Activated CD4-positive, alpha-beta T cell treated with anti-CD3 and anti-CD28 coated beads for 36 hours (primary cell): Measurements from ENCODE around the gene DMWD. TPM values are rescaled to one million over a fixed set of nuclear protein-coding genes. Genes with fewer than 3 reads are reported as not detected.
"Not testable (repeated sequence)": the region's sequence is repeated elsewhere in the genome, so short reads cannot be mapped to it uniquely, and the experiment has no call there.

Experiments used
- ATAC-seq: fragments of 200-7000 bp; cut with Tn5 transposase; one replicate; pipeline ENCODE4 v1.10.0; 2021; ENCODE audit warnings: mild to moderate bottlenecking, moderate library complexity
- CTCF ChIA-PET: fragments of 350-600 bp; sonication (Branson Sonifier 250); formaldehyde crosslinking; loops from one replicate; lab custom pipeline; 2021; ENCODE audit warnings: antibody characterized with exemption; lab: Charles Lee
- POLR2A ChIA-PET: fragments of 350-600 bp; sonication (Branson Sonifier 250); formaldehyde crosslinking; loops from one replicate; lab custom pipeline; 2021; ENCODE audit warnings: antibody characterized with exemption, inconsistent platforms; lab: Charles Lee
- DNase-seq: peaks from one replicate; pipeline ENCODE4 v3.0.0-alpha.2; 2020
- H3K27ac Mint-ChIP-seq: one replicate; pipeline ENCODE4 v1.8.0; 2021; ENCODE audit warnings: mixed read lengths
- H3K27me3 Mint-ChIP-seq: one replicate; pipeline ENCODE4 v1.8.0; 2021; ENCODE audit warnings: mixed read lengths
- H3K36me3 Mint-ChIP-seq: one replicate; pipeline ENCODE4 v1.8.0; 2021; ENCODE audit warnings: low read depth, mixed read lengths
- H3K4me1 Mint-ChIP-seq: one replicate; pipeline ENCODE4 v1.8.0; 2021; ENCODE audit warnings: mixed read lengths
- H3K4me3 Mint-ChIP-seq: one replicate; pipeline ENCODE4 v1.8.0; 2021; ENCODE audit warnings: mild to moderate bottlenecking, moderate library complexity, mixed read lengths
- H3K9me3 Mint-ChIP-seq: one replicate; pipeline ENCODE4 v1.8.0; 2021; ENCODE audit warnings: low read depth, mixed read lengths
- intact Hi-C, 2 experiments: fragments of 100-400 bp; cut with DNase I in 1 of 2; cut with micrococcal nuclease in 1 of 2; formaldehyde crosslinking; loops; one replicate each; pipeline versions ENCODE4 v1.14.2 to v1.15.1; 2022 to 2024; cut with DNase I, micrococcal nuclease
- total RNA-seq, 2 experiments: library from RNA; stranded (reverse); gene quantifications; one replicate each; pipeline ENCODE4 v1.2.3, GENCODE V29; 2021

The DMWD gene
- total RNA-seq, 2 experiments from 2014 or later, result 31.1 to 35.1 TPM

DNA sequence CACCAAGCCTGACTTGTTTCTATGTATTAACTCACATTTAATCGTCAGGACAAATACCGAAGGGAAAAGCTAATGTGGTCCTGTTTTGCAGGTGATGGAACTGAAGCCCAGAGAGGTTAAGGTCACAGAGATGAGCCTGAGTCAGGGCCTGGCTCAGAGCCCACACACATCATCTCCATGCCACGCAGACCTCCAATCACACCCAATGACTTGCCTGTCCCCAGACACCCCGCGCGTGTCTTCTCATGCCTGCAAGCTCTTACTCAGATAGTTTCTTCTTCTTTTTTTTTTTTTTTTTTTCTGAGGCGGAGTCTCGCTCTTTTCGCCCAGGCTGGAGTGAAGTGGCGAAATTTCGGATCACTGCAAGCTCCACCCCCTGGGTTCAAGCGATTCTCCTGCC is 40.0 kb downstream of the DMWD start:
- CTCF ChIA-PET, result interaction anchor here (1.0 to 1.5 kb wide), 4 partner anchors 16 to 60 kb away, joined by 3 to 5 read pairs (median 4); partner anchors contain the start of genes QPCTL and SIX5
- Mint-ChIP-seq H3K27ac (no peak overlapping the region), H3K4me1 (no peaks in the 10 kb centered on the region), H3K4me3 (no peak overlapping the region), H3K27me3 (no peaks in the 10 kb centered on the region), H3K36me3 (no peaks in the 10 kb centered on the region), H3K9me3 (no peaks in the 10 kb centered on the region)
- POLR2A ChIA-PET, result interaction anchor here (0.6 kb wide), 1 partner anchor 216 kb away, joined by 3 read pairs; no protein-coding TSS in a partner anchor
- no peak for DNase-seq
- ATAC-seq, result no peak
- intact Hi-C loops, result no loop called here

GRCh38 chr19:45751483-45751882 is 41.2 kb downstream of the DMWD start:
- intact Hi-C loops, ATAC-seq, H3K9me3 Mint-ChIP-seq, POLR2A ChIA-PET, H3K36me3 Mint-ChIP-seq, H3K4me3 Mint-ChIP-seq, H3K27me3 Mint-ChIP-seq, H3K4me1 Mint-ChIP-seq, DNase-seq, H3K27ac Mint-ChIP-seq: not testable (repeated sequence)
- CTCF ChIA-PET, result interaction anchor here (1.0 to 1.3 kb wide), 3 partner anchors 15 to 736 kb away, joined by 3 to 5 read pairs (median 3); partner anchors contain the start of gene QPCTL

GRCh38 chr19:45747513-45747912 is 45.1 kb downstream of the DMWD start:
- Mint-ChIP-seq H3K36me3 (no peaks in the 10 kb centered on the region), H3K4me1 (no peaks in the 10 kb centered on the region), H3K9me3 (no peaks in the 10 kb centered on the region), H3K27ac (no peak overlapping the region), H3K4me3 (no peak overlapping the region), H3K27me3 (peaks cover 8% of the 10 kb centered on the region)
- DNase-seq, result no peak
- intact Hi-C loops, result no loop called here
- CTCF ChIA-PET, result interaction anchor here (0.7 kb wide), 1 partner anchor 444 kb away, joined by 3 read pairs; no protein-coding TSS in a partner anchor
- ATAC-seq, result no peak
- POLR2A ChIA-PET, result no interaction called here

DNA sequence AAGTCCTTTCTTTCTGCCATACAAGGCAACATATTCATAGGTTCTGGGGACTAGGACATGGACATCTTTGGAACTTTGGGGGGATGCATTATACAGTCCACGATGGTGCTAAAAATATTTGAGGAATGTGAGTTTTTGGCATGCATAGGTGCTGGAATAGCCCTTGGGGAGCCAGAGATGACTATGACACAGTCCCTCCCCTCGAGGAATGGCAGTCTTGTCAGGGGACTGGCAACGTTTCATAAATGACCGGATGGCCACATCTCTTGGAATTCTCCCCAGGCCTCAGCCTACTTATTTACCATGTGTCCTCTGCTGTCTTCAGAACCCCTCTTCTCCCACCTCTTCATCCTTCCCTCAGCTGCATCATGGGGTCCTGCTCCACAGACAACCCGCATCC is 45.8 kb downstream of the DMWD start:
- POLR2A ChIA-PET, result no interaction called here
- Mint-ChIP-seq H3K27ac (no peak overlapping the region), H3K4me1 (no peaks in the 10 kb centered on the region), H3K27me3 (peaks cover 8% of the 10 kb centered on the region), H3K36me3 (no peaks in the 10 kb centered on the region), H3K9me3 (no peaks in the 10 kb centered on the region), H3K4me3 (no peak overlapping the region)
- CTCF ChIA-PET, result interaction anchor here (0.7 kb wide), 1 partner anchor 445 kb away, joined by 3 read pairs; no protein-coding TSS in a partner anchor
- ATAC-seq, result no peak
- DNase-seq, result no peak
- intact Hi-C loops, result no loop called here

DNA sequence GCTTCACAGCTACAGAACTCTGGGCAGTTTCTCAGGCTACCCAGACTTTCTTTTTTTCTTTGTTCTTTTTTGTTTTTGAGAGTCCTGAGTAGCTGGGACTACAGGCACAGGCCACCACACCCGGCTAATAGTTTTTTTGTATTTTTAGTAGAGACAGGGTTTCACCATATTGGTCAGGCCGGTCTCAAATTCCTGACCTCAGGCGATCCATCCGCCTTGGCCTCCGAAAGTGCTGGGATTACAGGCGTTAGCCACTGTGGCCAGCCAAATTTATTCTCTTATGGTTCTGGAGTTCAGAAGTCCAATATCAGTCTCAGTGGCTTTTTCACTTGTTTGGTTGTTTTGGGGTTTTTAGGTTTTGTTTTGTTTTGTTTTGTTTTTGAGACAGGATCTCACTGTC is 47.0 kb downstream of the DMWD start:
- Mint-ChIP-seq H3K4me1 (no peaks in the 10 kb centered on the region), H3K9me3 (no peaks in the 10 kb centered on the region), H3K27me3 (peaks cover 8% of the 10 kb centered on the region), H3K36me3 (no peaks in the 10 kb centered on the region), H3K27ac (no peak overlapping the region), H3K4me3 (no peak overlapping the region)
- ChIA-PET CTCF (interaction anchor here (0.6 to 0.7 kb wide), 2 partner anchors 216 to 265 kb away, joined by 3 to 4 read pairs; no protein-coding TSS in a partner anchor), POLR2A (no interaction called here)
- DNase-seq (no peak), ATAC-seq (no peak)
- intact Hi-C loops, result no loop called here

GRCh38 chr19:45742969-45743368 is 49.7 kb downstream of the DMWD start:
- POLR2A ChIA-PET, result no interaction called here
- Mint-ChIP-seq H3K27ac (no peak overlapping the region), H3K4me1 (no peaks in the 10 kb centered on the region), H3K36me3 (no peaks in the 10 kb centered on the region), H3K9me3 (no peaks in the 10 kb centered on the region), H3K27me3 (peaks cover 10% of the 10 kb centered on the region), H3K4me3 (no peak overlapping the region)
- ATAC-seq (no peak), DNase-seq (no peak)
- CTCF ChIA-PET, result interaction anchor here (0.9 to 1.6 kb wide), 2 partner anchors 26 to 120 kb away, joined by 3 to 5 read pairs; partner anchors contain the start of gene SIX5
- intact Hi-C loops, result no loop called here

DNA sequence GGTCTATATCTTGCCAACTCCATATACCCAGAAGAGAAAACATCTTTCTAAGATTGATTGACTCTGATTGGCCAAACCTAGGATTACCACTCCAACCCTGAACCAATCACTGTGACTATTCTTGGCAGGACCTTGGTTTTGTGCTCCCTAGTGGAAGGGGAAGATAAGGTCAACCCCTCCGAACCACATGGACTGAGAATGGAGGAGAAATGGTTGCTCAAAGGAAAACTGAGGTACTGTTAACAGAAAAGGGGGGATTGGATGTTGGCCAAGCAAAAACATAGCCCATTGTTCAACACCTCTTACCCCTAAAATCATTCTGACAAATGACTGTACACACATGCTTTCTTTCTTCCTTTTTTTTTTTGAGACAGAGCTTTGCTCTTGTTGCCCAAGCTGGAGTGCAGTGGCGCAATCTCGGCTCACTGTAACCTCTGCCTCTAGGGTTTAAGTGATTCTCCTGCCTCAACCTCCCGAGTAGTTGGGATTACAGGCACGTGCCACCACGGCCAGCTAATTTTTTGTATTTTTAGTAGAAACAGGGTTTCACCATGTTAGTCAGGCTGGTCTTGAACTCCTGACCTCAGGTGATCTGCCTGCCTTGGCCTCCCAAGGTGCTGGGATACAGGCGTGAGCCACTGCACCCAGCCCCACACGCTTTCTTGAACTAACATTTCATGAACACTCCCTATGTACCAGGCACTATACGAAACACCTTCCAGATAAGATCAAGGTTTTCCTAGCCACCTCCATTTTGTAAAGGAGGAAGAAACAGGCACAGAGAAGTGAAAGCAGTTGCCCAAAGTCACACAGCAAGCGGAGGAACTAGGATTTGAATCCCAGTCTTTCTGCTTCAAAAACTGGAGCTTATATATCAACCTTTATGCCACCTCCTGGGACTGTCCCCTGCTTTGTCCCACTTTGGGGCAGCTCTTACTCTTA is 52.9 kb downstream of the DMWD start:
- intact Hi-C loops, result no loop called here
- H3K9me3 Mint-ChIP-seq, result no peaks in the 10 kb centered on the region

DNA sequence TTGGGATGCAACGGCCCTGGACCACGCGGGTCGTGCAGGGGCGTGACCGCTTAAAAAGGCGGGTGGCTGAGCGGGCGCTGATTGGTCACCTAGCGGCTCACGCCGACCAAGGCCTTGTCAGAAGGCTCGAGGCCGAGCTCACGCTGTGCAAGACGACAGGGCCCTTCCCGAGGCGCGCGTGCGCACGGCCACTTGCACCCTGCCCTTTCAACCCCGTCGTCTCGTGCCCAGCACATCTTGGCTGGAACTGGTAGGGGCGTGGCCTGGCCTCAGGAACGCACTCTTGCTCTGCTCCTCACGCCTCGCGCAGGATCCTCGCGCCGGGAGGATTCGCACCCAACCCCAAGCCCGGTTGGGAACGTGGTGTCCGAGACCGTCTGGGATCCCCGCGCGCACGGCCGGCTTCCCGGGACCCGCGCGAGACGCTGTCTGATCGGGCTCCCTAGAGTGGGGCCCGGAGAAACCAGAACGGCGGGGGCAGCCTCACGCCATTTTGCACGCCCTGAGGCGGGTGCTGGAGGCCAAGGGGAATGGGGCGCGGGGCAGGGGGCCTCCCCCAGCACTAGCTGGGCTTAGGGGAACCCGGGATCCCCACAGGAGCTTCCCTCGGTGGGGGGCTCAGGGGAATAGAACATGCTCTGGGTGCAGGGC is 59.4 kb downstream of the DMWD start, which contains the start of gene MEIOSIN:
Gene MEIOSIN, plus strand, starts transcription at position 280 of the 651 bp plus-strand sequence. CDS start 1,938 bp downstream, outside the sequence.
- DNase-seq, result no peak
- no peak for ATAC-seq
- no peak within 1 kb of the TSS for H3K4me3 Mint-ChIP-seq
- ChIA-PET POLR2A (interaction anchor here (0.7 kb wide), 1 partner anchor 121 kb away, joined by 3 read pairs; no protein-coding TSS in a partner anchor), CTCF (interaction anchor here (0.6 to 1.1 kb wide), 2 partner anchors 255 to 673 kb away, joined by 3 to 4 read pairs; no protein-coding TSS in a partner anchor)
- peaks cover 2% of the 10 kb centered on the region for H3K27me3 Mint-ChIP-seq
- no peak within 1 kb of the TSS for H3K27ac Mint-ChIP-seq
- H3K4me1 Mint-ChIP-seq, result peaks cover 17% of the 10 kb centered on the region
- H3K36me3 Mint-ChIP-seq, result peaks cover 8% of the 10 kb centered on the region
- intact Hi-C loops, result no loop called here
- H3K9me3 Mint-ChIP-seq, result no peaks in the 10 kb centered on the region

More for the DNA sequence above, 52.9 kb downstream of the DMWD start:
- no peaks in the 10 kb centered on the region for H3K4me1 Mint-ChIP-seq
- POLR2A ChIA-PET, result no interaction called here
- CTCF ChIA-PET, result interaction anchor here (1.5 kb wide), 1 partner anchor 9 kb away, joined by 8 read pairs; the partner anchor contains the start of gene FBXO46
- H3K4me3 Mint-ChIP-seq, result no peak overlapping the region
- peaks cover 4% of the 10 kb centered on the region for H3K27me3 Mint-ChIP-seq
- ATAC-seq, result no peak
- H3K36me3 Mint-ChIP-seq, result no peaks in the 10 kb centered on the region
- no peak for DNase-seq
- H3K27ac Mint-ChIP-seq, result no peak overlapping the region

Other genes starting within 250 kb of the DMWD start
- 10 to 100 TPM; 13.8 to 14.4 TPM for gene OPA3, start 208.0 kb downstream of the DMWD start, total RNA-seq
- gene GPR4, start 190.6 kb downstream of the DMWD start, total RNA-seq, result not detected
- 100 to 1,000 TPM; 121 to 134 TPM for gene EML2, start 153.4 kb downstream of the DMWD start, total RNA-seq
- gene GIPR, start 124.6 kb downstream of the DMWD start, total RNA-seq, result 1 to 10 TPM; 4.5 to 5.9 TPM
- 100 to 1,000 TPM; 619 to 839 TPM for gene SNRPD2, start 100.9 kb downstream of the DMWD start, total RNA-seq
- 10 to 100 TPM; 17.3 to 18.7 TPM for gene QPCTL, start 100.2 kb downstream of the DMWD start, total RNA-seq
- gene FBXO46, start 61.9 kb downstream of the DMWD start, total RNA-seq, result 10 to 100 TPM; 32.3 to 43.3 TPM
- gene MEIOSIN, start 59.4 kb downstream of the DMWD start, total RNA-seq, result not detected
- gene SIX5, start 23.6 kb downstream of the DMWD start, total RNA-seq, result 1 to 10 TPM; 2.0 to 2.2 TPM
- gene DMPK, start 10.4 kb downstream of the DMWD start, total RNA-seq, result 10 to 100 TPM; 15.0 to 19.4 TPM
- under 1 TPM; 0.21 to 0.23 TPM for gene RSPH6A, start 22.5 kb upstream of the DMWD start, total RNA-seq
- gene SYMPK, start 70.3 kb upstream of the DMWD start, total RNA-seq, result 100 to 1,000 TPM; 108 to 128 TPM
- gene FOXA3, start 71.5 kb upstream of the DMWD start, total RNA-seq, result under 1 TPM; 0.40 to 0.62 TPM
- gene IRF2BP1, start 93.3 kb upstream of the DMWD start, total RNA-seq, result 10 to 100 TPM; 12.6 to 15.2 TPM
- gene MYPOP, start 109.8 kb upstream of the DMWD start, total RNA-seq, result 1 to 10 TPM; 5.0 to 5.6 TPM
- not detected for gene NANOS2, start 121.9 kb upstream of the DMWD start, total RNA-seq
- under 1 TPM; 0.02 to 0.09 TPM for gene NOVA2, start 181.0 kb upstream of the DMWD start, total RNA-seq
- gene CCDC61, start 202.6 kb upstream of the DMWD start, total RNA-seq, result 10 to 100 TPM; 22.4 to 26.2 TPM
- gene PGLYRP1, start 230.2 kb upstream of the DMWD start, total RNA-seq, result not detected
- gene IGFL4, start 248.2 kb upstream of the DMWD start, total RNA-seq, result not detected